SIG-M5 treated with dmso at 0.1 percent for 504 hours (cell line): ENCODE measurements around the gene FAIM2.

Experiments used
- DNase-seq: peaks from one replicate; lab custom pipeline; 2025; ENCODE audit not compliant: unreplicated experiment; lab: John Stamatoyannopoulos, UW

FAIM2 gene

GRCh38 chr12:49903700-49904423 is at the start of gene FAIM2:
Gene FAIM2, minus strand, starts transcription at chr12:49903900. Its CDS starts 108 bp downstream, at chr12:49903792.
- DNase-seq = peak; percentile 13

DNA sequence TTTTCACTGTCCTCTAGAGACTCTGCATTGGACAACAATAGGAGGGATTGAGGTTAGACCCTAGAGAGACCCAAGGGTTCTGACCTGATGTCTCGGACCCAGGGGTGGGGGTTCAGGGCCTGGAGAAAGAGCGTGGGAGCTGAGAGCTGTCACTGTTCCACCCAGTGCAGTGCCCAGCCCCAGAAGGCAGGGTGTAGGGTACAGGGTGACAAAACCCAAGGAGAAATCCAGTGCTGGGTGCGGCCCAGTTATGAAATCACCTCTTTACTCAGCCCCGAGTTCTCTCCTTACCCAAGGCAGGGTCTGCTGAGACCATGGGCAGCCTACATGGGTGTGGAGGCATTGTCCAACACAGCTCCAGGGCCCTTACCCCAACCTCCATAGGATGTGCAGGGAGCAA is 49.5 kb upstream of the FAIM2 start:
- no peak for DNase-seq

DNA sequence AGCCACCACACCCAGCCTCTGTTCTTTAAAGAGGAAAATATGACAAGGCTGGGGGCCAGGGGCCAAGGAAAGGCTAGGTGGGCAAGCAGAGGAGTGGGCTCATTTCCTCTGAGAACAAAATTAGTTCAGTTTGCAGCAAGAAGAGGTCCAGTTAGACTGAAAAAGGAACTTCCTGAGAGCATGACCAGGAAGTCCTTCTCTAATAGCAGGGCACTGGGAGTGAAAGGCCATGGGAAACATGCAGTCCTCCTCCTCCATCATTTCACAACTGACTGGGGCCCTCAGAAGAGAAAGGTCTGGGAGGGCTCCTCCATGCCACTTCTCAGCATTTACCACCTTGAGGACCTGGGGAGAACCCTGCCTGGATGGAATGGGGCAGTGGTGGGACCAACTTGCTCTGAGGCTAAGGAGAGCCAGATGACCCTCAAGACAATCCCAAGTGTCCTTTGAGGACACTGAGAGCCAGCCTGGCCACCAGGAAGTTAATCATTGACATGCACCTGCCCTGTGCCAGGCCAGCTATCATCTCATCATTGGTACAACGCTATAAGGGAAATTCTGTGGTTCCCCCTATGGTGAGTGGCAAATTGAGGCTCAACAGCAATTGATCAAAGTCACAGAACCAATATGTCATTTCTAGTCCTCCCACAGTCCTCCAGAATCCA is 48.8 kb upstream of the FAIM2 start:
- no peak for DNase-seq

DNA sequence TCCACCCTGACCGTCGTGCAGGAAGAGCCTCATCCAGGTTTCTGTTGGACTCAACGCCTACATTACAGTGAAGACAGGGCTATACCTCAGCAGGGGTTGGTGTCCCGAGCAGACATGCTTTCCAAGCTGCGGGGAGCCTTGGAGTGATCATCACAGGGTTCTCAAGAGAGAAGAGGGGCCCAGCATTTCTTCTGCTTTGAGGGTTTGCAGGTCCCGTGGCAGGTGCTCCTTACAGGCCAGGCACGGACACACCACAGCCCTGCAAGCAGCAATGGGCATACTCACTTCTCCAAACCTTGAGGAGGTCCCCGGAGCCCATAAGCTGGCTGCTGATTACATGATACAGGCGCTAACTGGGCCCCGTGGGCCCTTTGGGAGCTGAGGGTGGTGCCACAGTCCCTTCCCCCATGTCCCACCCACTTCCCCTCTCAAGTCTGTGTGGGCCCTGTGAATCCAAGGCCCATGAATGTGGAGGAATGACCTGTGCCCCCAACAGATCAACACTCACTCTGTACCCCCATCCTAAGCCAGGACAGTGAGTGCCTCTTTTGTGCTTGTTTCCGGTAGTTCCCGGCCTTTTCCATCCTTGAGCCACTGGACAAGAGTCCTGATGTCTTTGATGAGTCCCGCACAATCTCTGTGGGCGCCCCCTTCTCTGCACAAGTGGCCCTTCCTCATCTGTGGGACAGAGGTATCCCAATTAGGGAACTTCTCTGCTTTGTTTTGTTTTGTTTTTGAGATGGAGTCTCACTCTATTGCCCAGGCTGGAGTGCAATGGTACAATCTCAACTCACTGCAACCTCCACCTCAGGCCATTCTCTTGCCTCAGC is 47.9 kb upstream of the FAIM2 start:
- DNase-seq = no peak

DNA sequence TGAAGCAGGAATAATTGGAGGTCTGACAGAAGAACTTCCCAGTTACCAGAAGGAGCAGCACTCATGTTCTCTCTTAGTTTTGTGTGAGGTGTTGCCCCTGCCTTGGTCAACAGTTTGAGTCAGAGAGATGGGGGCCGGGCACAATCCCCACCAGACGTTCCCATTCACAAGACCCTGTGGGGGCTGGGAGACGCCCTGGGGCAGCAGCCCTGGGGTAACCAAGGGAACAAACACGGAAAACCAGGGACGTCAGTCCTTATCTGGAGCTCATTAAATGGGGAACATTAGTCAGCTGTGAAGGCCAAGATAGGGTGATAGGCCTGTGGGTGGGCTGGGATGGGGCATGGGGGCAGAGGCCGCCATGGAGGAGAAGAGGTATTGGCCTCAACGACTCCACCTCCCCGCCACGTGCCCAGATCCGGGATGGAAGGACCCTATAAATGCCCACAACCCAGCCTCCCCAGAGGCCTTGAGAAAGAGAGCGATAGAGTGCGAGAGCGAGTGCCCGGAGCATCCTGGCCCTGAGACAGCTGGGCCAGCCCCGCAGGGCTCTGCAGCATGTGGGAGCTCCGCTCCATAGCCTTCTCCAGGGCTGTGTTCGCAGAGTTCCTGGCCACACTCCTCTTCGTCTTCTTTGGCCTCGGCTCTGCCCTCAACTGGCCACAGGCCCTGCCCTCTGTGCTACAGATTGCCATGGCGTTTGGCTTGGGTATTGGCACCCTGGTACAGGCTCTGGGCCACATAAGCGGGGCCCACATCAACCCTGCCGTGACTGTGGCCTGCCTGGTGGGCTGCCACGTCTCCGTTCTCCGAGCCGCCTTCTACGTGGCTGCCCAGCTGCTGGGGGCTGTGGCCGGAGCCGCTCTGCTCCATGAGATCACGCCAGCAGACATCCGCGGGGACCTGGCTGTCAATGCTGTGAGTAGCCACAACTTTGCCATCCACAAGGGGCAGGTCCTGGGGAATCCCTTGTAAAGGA is 46.9 kb upstream of the FAIM2 start, which contains the start of gene AQP2:
Gene AQP2 (plus strand): TSS at position 465 of the 979 bp plus-strand sequence. CDS start 94 bp downstream, at position 559.
- DNase-seq = no peak

GRCh38 chr12:49949866-49950265 is 46.2 kb upstream of the FAIM2 start:
- DNase-seq = no peak

DNA sequence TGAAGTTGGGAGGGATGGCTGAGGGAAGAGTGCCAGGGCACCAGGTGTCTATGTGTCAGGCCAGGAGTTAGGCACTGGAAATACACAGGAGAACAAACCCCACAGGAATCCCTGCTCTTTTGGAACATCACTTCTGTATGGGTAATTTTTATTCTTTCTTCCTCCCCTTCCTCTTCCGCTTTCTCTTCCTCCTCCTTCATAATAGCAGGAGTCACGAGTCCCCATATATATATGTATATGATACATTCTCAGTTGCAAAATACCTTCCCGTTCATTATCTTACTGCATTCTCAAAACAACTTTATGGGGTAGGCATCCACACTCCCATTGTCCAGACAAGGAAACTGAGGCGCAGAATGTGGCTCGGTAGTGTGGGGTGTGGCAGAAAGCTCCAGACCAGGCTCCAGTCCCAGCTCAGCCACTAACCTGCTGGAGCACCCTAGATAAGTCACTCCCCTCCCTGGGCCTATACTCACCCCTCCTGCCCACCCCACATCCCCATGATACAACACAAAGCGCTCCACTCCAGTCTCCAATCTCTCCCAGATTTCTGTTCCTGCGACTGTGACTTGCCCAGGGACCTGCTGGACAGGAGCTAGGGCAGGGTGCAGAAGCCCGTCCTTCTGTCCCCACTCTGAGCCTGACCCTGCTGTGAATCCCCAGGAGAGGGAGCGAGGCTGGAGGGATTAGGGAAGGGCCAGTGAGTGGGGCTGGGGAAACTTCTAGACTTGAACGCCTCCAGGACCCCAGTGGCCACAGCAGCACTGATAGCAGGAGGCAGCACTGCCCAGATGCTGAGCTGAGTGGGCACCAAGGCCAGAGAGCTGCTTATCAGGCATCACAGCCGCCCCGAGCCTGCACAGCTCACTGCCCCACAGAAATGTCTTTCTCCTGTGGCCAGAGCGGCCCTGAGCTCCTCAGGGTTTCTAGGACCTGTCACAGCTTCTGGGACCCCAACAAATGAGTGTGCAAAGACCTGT is 45.5 kb upstream of the FAIM2 start:
- peak; percentile 64 for DNase-seq

- DNase-seq = no peak
Observed at GRCh38 chr12:49947593-49948226, 44.0 kb upstream of the FAIM2 start.

DNA sequence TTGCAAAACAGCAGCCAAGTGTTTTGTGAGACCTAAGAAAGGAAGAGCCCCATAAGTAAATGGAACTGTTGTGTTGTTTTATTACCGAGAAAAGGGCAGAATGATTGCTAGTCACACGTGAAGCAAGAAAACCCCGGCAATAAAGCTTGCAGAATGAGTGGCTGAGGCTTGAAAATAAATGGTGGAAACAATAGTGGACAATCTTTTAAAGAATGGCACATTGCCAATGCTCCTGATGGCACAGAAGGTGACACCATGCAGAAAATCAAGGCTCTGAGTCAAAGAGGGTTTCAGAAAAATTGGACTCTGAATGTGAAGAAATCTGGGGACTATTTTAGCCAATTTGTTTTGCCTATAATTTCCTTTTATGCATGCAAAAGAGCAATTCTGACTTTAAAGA is 42.8 kb upstream of the FAIM2 start:
- DNase-seq = no peak

DNA sequence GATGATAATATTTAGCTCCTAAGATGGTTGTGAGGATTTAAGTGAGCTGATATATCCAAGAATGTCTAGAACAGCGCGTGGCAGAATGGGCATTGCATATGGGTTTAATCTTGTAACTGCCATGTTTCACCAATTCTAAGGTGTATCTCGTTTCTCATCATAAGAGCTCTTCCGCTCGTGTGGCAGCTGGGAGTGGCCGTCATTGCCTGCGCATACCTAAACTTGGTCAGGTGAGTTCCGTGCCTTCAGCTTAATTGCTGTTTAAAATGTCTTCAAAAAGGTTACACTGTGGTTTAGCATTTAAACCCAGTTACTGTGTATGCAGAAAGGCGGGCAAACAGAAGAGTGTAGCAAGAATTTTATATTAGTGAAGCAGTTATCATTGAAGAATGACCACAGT is 42.4 kb upstream of the FAIM2 start:
- DNase-seq = no peak

DNA sequence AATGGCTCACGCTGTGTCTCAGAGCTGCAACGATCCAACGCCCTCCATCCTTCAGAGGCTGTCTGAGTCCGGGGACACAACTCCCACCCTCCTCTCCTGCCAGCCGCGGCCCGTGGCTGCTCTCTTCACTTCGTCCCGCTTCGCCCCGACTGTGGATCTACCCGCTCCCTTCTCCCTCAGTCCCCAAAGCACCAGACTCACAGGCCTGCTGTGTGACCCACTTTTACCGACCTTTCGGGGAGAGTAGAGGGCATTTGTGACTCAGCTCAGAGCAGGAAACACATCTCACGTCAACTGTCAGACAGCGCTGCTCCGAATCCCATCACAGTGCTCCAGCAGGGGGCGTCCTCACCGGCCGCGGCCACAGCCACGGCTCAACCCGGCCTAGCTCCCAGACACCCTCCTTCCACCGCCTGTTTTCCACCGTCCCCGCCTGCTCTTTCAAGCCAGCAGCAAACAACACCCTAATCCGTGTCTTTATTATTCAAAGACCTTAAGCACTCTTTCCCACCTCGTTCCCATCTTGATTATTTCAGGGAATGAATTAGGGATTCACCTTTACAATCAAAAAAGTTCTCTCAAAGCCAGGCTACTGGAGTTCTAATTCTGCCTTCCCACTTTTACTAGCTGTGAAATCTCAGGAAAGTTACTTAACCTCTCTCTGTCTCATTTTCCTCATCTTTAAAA is 41.8 kb upstream of the FAIM2 start:
- peak; percentile 85 for DNase-seq

DNA sequence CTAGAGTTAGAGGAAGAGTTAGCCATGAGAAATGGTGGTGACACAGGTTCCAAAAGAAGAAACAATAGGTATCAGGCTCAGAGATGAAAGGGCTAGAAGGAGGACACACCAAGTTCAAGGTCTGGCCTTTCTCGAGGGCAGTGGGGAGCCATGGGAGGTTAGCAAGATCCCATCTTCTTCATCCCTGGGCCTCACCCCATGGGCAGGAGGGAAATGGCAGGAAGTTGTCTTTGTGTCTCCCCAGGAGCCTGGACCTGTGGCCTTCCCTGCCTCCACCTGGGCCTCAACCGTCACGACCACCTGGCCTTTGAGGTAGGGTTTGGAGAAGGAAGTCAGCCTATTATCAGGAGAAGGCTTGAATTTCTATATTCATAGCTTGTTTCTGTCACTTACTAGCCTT is 41.0 kb upstream of the FAIM2 start:
- no peak for DNase-seq

DNA sequence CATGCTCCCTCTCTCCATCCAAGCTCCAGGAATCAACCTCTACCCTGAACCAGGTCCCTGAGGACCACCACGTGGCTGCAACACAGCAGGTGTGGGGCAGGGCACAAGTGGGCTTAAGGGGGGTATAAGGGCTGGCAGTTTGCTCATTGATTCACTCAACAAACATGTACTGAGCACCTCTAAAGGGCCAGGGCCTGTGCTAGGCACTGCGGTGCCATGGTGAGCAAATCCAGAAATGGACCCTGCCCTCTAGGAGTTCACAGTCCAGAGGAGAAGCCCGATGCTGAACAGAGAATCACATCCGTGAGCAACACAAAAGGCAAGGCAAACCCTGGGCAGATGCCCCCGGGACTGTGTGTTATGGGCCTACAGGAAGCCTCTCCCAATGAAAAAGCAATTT is 40.3 kb upstream of the FAIM2 start:
- no peak for DNase-seq

DNA sequence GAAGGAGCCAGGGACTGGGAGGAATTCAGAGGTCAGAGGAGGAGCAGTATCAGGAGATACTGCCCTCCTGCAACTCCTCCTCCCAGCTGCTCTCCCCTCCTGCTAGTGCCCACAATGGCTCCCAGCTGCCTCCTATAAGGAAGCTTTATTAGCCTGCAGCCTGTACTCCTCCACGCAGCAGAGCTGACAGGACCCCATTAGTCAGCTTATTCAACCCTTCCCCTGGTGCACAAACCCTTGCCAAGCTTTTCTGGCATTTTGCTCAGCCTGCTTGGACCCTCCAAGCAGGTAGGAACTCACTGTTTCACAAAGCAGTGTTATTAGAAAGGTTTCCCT is 39.9 kb upstream of the FAIM2 start:
- DNase-seq = no peak

DNA sequence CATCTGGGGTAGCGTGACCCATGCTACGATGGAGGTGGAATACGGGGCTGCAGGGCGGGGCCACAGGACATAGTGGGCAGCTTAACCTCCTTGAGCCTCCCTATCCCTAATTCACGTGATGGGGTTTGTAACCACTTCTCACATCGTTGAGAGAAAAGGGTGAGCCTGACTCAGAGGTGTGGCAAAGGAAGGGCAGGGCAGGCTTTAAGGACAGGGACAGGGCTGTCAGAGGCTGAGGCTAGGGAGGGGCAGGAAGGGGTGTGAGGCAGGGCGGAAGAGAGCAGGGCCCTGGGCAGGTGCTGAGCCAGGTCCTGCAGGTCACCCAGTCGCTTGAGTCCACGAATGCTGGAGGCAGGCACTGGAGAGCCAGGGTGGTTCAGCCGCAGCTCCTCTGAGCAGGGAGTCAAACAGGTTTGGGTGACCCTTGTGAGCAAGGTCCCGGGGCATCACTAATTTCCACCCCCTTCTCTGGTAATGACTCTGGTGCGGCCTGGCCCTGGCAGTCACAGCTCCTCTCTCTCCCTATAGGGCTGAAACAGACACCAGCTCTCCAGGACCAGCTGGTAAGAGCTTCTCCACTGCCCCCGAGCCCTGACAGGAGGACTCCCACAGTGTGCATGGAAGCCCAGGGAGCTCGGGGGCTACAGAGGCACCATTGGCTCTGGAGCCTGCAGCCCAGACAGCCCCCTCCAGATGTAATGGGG is 39.4 kb upstream of the FAIM2 start:
- DNase-seq = no peak

- DNase-seq = no peak
Observed at GRCh38 chr12:49942512-49942893, 38.8 kb upstream of the FAIM2 start.

DNA sequence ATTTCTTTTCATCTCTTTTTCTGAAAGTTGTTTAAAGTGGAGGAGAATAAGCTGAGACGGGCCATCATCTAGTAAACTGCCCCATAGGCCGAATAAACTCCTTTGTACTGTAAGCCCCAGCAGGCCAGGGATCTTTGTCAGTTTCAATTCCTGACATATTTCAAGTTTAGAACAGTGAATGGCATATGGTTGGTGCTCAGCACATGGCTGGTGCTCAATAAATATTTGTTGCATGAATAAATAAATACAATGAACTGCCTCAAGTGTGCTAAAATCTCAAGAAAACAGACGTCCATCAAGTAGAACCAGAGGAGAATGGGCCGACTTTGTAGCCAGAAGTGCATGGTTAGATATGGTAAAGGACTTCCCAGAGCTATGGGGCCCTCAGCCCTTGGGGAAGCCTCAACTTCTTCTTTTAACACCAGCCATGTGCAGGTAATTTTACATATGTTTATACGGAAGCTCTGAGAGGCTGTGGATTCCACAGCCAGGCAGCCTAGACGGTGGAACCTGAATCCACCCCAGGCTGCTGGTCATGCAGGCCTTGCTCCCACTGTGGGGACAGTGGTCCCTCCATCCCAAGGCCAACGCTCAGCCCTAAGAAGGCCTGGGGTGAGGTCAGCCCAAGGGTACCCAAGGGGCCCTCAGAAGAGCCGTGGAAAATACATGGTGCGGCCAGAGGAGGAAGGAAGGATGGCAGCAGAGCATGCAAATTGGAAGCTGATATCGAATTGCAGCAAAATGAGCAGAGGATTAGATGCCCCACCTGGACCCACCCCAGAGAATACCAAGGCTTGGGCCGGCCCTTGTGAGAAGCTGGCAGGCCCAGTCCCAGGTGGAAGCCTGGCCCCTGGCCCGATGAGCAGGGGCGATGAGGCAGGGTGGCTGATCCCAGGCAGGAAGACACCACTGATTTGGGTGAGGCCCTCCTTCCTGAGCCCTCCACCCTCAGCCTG is 38.1 kb upstream of the FAIM2 start:
- DNase-seq = no peak
